ENCODE results near the gene ROBO3. TPM values are rescaled to one million over a fixed set of nuclear protein-coding genes. Genes with fewer than 3 reads are reported as not detected.

The ROBO3 gene
- total and polyA plus RNA-seq, 5 donors: 9.8 to 15.4 (median 10.5) TPM

- DNase-seq: peak; percentile 93 to 96 (median 95)
- intact Hi-C loops (cut with DNase I): no loop called here
- Histone ChIP-seq H3K27me3 (ENCODE audit: control insufficient read depth, insufficient read depth) (no peaks in the 10 kb centered on the region), H3K9me3 (ENCODE audit: control insufficient read depth, low read length) (no peaks in the 10 kb centered on the region), H3K27ac (ENCODE audit: low read length) (peak overlapping the region; percentile 48), H3K4me3 (ENCODE audit: low read length) (peak overlapping the region; percentile 30), H3K4me1 (ENCODE audit: control insufficient read depth, insufficient read depth, low read length) (no peaks in the 10 kb centered on the region)
- ATAC-seq: peak; percentile 91 to 93
- WGBS: under 1% methylated on average over 69 of the region's 69 CpGs
Observed at GRCh38 chr11:124875943-124876817, 10.9 kb downstream of the ROBO3 start.

GRCh38 chr11:124876818-124877630, 11.8 kb downstream of the ROBO3 start:
- H3K27ac ChIP-seq (ENCODE audit: low read length): no peak overlapping the region
- intact Hi-C loops (cut with DNase I): no loop called here
- H3K4me3 ChIP-seq (ENCODE audit: low read length): peak overlapping the region; percentile 30
- DNase-seq (peak in 1 of 3 donors; percentile 62), ATAC-seq (peak in 1 of 2 donors; percentile 0)
- WGBS: 14% methylated on average over 30 of the region's 30 CpGs
- no peaks in the 10 kb centered on the region for H3K4me1 ChIP-seq (ENCODE audit: control insufficient read depth, insufficient read depth, low read length)
- no peaks in the 10 kb centered on the region for H3K27me3 ChIP-seq (ENCODE audit: control insufficient read depth, insufficient read depth)
- H3K9me3 ChIP-seq (ENCODE audit: control insufficient read depth, low read length): no peaks in the 10 kb centered on the region

GRCh38 chr11:124877631-124877909, 12.3 kb downstream of the ROBO3 start:
- DNase-seq (no peak), ATAC-seq (no peak)
- Histone ChIP-seq H3K9me3 (ENCODE audit: control insufficient read depth, low read length) (no peaks in the 10 kb centered on the region), H3K27ac (ENCODE audit: low read length) (no peak overlapping the region), H3K27me3 (ENCODE audit: control insufficient read depth, insufficient read depth) (no peaks in the 10 kb centered on the region), H3K4me3 (ENCODE audit: low read length) (peak overlapping the region; percentile 30), H3K4me1 (ENCODE audit: control insufficient read depth, insufficient read depth, low read length) (no peaks in the 10 kb centered on the region)
- intact Hi-C loops (cut with DNase I): no loop called here
- WGBS: 36% methylated on average over 10 of the region's 10 CpGs

DNA sequence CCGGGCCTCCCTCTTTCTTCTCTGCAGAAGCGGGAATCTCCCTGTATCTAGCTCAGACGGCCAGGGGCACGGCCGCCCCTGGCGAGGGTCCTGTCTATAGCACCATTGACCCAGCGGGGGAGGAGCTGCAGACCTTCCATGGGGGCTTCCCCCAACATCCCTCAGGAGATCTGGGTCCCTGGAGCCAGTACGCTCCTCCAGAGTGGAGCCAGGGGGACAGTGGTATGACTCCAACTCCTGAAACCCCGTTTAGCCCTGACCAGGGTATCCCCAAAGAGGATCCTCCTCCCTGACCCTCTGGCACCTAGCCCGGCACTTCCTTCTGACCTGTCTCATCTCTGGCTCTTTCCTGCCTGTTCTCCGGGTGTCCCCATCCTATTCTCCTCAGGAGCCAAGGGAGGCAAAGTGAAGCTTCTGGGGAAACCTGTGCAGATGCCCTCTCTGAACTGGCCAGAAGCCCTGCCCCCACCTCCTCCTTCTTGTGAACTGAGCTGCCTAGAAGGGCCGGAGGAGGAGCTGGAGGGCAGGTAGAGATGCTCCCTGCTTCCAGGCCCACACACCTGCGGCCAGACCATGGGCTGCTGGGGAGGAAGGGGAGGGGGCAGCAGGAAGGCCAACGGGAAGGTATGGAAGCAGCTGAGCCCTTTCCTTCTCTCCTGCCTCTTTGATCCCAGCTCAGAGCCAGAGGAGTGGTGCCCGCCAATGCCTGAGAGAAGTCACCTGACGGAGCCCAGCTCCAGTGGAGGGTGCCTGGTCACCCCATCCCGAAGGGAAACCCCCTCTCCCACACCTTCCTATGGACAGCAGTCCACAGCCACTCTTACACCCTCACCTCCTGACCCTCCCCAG, 12.9 kb downstream of the ROBO3 start:
- 55% methylated on average over 17 of the region's 17 CpGs for WGBS
- intact Hi-C loops (cut with DNase I): no loop called here
- DNase-seq (no peak), ATAC-seq (no peak)
- Histone ChIP-seq H3K9me3 (ENCODE audit: control insufficient read depth, low read length) (no peaks in the 10 kb centered on the region), H3K4me3 (ENCODE audit: low read length) (no peak overlapping the region), H3K27me3 (ENCODE audit: control insufficient read depth, insufficient read depth) (no peaks in the 10 kb centered on the region), H3K4me1 (ENCODE audit: control insufficient read depth, insufficient read depth, low read length) (no peaks in the 10 kb centered on the region), H3K27ac (ENCODE audit: low read length) (no peak overlapping the region)

DNA sequence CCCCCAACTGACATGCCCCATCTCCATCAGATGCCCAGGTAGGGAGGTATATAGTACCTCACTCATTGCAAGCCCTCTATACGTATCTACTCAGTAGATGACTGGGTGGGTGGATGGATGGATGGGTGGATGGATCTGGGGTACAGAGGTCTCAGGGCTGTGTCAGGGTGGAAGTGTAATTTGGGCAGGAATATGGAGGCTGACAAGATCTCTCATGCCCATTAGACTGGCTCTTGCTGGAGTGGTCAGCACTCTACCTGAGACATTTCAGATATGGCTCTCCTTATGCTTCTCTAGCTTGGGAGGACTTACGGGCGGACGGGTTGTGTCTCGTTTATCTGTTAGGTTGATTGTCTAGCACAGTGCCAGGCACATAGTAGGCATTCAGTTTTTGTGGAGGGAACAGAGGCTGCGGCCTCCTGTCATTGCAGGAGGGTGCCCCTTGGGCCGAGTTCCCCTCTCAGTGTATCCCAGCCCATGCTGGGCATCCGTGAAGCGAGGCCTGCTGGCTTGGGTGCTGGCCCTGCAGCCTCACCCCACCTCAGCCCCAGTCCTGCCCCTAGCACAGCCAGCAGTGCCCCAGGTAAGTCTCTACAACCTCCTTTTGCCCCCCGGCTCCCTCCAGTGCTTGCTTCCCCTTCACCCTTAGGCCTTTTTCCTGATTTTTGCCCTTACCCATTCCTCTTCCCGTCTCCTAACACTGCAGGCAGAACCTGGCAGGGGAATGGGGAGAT, 13.7 kb downstream of the ROBO3 start:
- no peak overlapping the region for H3K4me3 ChIP-seq (ENCODE audit: low read length)
- intact Hi-C loops (cut with DNase I): no loop called here
- H3K27me3 ChIP-seq (ENCODE audit: control insufficient read depth, insufficient read depth): no peaks in the 10 kb centered on the region
- no peaks in the 10 kb centered on the region for H3K4me1 ChIP-seq (ENCODE audit: control insufficient read depth, insufficient read depth, low read length)
- no peaks in the 10 kb centered on the region for H3K9me3 ChIP-seq (ENCODE audit: control insufficient read depth, low read length)
- H3K27ac ChIP-seq (ENCODE audit: low read length): no peak overlapping the region
- WGBS: 90% methylated on average over 11 of the region's 11 CpGs
- DNase-seq: no peak
- ATAC-seq: no peak

- no peak for ATAC-seq
- Histone ChIP-seq H3K4me1 (ENCODE audit: control insufficient read depth, insufficient read depth, low read length) (no peaks in the 10 kb centered on the region), H3K9me3 (ENCODE audit: control insufficient read depth, low read length) (no peaks in the 10 kb centered on the region), H3K27me3 (ENCODE audit: control insufficient read depth, insufficient read depth) (no peaks in the 10 kb centered on the region), H3K4me3 (ENCODE audit: low read length) (no peak overlapping the region), H3K27ac (ENCODE audit: low read length) (no peak overlapping the region)
- whole genome bisulfite sequencing: 81% methylated on average over 16 of the region's 16 CpGs
- intact Hi-C loops (cut with DNase I): no loop called here
- DNase-seq: peak in 1 of 3 donors; percentile 47
Observed at GRCh38 chr11:124879493-124880289, 14.5 kb downstream of the ROBO3 start.

DNA sequence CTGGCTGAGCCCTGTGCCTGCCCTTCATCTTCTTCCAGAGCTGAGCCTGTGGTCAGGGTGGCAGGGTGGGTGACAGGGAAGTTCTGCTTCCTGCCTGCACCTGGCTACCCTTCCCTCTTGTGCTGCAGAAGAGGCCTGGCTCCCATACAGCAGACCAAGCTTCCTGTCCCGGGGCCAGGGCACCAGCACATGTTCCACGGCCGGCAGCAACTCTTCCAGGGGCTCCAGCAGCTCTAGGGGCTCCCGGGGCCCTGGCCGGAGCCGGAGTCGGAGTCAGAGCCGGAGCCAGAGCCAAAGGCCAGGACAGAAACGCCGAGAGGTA, 15.0 kb downstream of the ROBO3 start:
- Histone ChIP-seq H3K27ac (ENCODE audit: low read length) (no peak overlapping the region), H3K27me3 (ENCODE audit: control insufficient read depth, insufficient read depth) (no peaks in the 10 kb centered on the region), H3K4me1 (ENCODE audit: control insufficient read depth, insufficient read depth, low read length) (no peaks in the 10 kb centered on the region), H3K9me3 (ENCODE audit: control insufficient read depth, low read length) (no peaks in the 10 kb centered on the region), H3K4me3 (ENCODE audit: low read length) (no peak overlapping the region)
- intact Hi-C loops (cut with DNase I): no loop called here
- ATAC-seq (no peak), DNase-seq (peak in 1 of 3 donors; percentile 47)
- 61% methylated on average over 10 of the region's 10 CpGs for WGBS

DNA sequence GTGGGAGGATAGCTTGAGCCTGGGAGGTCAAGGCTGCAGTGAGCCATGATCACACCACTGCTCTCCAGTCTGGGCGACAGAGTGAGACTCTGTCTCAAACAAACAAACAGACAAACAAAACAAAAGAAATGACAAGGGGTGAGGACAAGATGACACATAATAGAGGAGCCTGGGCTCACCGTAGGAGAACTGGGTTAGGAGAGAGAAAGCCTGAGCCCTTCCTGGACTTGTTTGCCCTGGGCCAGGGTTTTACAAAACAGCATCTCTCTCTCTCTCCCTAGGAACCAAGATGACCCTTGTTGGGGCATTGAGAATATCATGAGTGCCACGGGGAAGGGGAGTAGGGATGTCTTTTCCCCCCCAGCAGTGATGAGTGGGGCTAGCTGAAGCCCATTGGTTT, 15.7 kb downstream of the ROBO3 start:
- no peak for ATAC-seq

DNA sequence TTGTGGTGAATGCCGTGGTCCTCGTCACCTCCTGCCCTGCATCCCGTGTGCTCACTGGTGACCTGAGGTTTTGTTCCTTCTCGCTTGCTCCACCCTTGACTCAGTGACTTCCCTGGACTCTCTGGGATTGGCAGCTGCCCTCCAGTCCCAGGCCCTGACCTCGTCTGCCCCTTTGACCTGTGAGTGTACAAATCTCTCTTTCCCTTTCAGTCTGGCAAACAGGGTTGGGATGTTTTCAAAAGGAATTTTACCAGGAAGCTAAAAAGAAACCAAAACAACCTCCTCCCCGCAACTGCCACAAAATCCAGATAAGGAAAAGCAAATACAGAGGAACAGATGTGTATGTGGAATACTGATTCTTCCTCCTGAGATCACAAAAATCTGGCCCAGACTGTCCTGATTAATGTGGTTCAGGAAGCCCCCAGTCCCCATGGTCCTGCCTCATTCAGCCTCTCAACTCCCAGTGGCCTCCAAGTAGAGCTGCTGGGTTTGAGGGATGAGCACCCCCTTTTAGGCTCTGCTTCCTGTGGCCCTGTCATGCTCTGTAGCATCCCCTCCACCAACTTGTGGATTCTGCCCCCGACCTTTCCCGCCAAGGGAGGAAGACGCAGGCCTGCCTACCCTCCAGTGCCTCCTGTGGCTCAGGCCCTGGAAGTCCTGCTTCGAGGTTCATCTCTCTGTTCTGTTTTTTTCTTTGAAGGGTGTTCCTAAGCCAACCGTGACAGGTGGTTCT, 17.3 kb downstream of the ROBO3 start:
- peak overlapping the region; percentile 32 for H3K27ac ChIP-seq (ENCODE audit: low read length)

More for the DNA sequence above, 15.7 kb downstream of the ROBO3 start:
- intact Hi-C loops (cut with DNase I): no loop called here
- no peaks in the 10 kb centered on the region for H3K4me1 ChIP-seq (ENCODE audit: control insufficient read depth, insufficient read depth, low read length)
- 74% methylated on average over 3 of the region's 3 CpGs for WGBS
- H3K27ac ChIP-seq (ENCODE audit: low read length): no peak overlapping the region
- no peaks in the 10 kb centered on the region for H3K9me3 ChIP-seq (ENCODE audit: control insufficient read depth, low read length)
- DNase-seq: no peak
- H3K27me3 ChIP-seq (ENCODE audit: control insufficient read depth, insufficient read depth): no peaks in the 10 kb centered on the region
- H3K4me3 ChIP-seq (ENCODE audit: low read length): no peak overlapping the region

More for the DNA sequence above, 17.3 kb downstream of the ROBO3 start:
- DNase-seq: peak in 2 of 3 donors; percentile 74 to 80
- intact Hi-C loops (cut with DNase I): no loop called here
- 53% methylated on average over 11 of the region's 11 CpGs for WGBS
- H3K4me1 ChIP-seq (ENCODE audit: control insufficient read depth, insufficient read depth, low read length): no peaks in the 10 kb centered on the region
- H3K9me3 ChIP-seq (ENCODE audit: control insufficient read depth, low read length): no peaks in the 10 kb centered on the region
- no peaks in the 10 kb centered on the region for H3K27me3 ChIP-seq (ENCODE audit: control insufficient read depth, insufficient read depth)
- H3K4me3 ChIP-seq (ENCODE audit: low read length): no peak overlapping the region
- ATAC-seq: peak; percentile 64 to 70

All from right cardiac atrium (tissue), 5 donors.